GM18502 (cell line): ENCODE results near the gene RAD51D.
"Not testable (repeated sequence)": the region's sequence is repeated elsewhere in the genome, so short reads cannot be mapped to it uniquely, and the experiment has no call there.

Experiments
- ATAC-seq: cut with Tn5 transposase; IDR thresholded peaks from one replicate; pipeline ENCODE4 v1.9.1; 2021; ENCODE audit warnings: mild to moderate bottlenecking; ENCODE audit not compliant: unreplicated experiment, poor library complexity

The RAD51D gene

DNA sequence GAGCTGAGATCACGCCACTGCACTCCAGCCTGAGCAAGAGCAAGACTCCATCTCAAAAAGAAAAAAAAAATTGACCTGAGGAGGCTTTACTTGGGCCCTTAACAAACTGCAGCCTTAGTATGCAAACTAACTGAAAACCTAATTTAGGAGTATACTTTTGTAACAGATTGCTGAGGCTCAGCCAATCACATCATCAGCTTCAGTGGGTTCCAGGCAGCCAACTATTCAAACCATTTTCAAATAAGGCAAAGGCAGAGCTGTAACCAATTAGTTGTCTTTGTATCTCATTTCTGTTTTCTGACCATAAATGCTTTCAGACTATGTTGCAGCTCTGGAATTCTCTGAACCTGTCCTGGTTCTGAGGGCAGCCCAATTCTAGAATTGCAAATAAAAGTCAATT lies 23.9 kb downstream of the RAD51D start:
- ATAC-seq = no peak

DNA sequence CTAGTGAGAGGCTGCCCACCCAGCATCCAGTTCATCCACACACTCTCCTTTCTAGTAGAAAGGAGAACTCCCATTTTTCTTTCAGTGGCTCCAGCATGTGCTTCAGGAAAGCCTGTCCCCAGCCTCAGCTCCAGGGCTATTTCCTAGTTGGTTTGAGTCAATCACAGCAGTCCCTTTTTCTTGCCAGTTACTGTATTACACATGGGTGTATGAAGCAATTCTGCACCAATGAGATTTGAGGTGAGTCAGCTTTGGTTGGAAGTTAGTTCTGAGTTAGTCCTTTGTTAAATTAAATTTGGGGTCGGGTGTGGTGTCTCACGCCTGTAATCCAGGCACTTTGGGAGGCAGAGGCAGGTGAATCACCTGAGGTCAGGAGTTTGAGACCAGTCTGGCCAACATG lies 24.8 kb downstream of the RAD51D start:
- ATAC-seq = no peak

DNA sequence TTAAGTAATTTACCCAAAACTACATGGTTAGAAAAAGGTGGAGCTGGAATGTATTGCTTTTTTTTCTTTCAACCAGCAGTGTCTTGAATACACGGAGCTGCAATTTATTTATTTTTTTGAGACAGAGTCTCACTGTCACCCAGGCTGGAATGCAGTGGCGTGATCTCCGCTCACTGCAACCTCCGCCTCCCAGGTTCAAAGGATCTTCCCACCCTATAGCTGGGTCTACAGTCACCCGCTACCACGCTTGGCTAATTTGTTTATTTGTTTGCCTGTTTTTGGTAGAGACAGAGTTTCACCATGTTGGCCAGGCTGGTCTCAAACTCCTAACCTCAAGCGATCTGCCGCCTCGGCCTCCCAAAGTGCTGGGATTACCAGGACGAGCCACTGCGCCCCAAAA lies 29.0 kb downstream of the RAD51D start:
- not testable (repeated sequence) for ATAC-seq

DNA sequence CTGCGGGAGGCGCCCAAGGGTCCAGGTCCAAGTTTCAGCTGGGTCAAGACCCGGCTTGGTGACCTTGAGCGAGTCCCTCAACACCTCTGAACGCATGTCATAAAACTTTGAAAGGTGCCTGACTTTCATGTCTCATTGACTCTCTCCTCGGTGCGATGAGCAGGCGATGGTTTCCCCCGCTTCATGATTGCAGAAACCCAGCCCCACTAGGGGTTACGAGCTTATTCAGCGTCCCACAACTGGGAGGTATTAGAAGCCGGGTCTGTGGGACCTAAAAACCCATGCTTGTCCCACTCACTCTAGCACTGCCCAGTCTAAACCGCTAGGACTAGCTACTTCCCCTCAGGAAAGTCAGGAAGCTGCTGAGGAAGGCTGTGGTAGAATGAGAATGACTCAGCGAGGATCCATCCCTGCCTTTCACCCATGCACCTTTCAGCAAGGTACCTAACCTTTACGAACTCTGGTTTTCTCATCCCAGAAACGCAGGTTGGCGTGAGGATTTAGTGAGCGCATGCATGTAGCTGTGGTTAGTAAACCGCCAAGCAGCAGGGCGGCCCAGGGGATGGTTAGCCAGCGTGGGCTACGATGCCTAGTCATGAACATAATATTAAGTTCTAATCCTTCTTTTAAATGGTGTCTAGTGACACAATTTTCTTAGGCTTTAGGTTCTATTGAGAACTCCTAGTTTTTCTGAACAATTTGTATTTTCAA lies 29.9 kb downstream of the RAD51D start:
- ATAC-seq = peak; percentile 20

DNA sequence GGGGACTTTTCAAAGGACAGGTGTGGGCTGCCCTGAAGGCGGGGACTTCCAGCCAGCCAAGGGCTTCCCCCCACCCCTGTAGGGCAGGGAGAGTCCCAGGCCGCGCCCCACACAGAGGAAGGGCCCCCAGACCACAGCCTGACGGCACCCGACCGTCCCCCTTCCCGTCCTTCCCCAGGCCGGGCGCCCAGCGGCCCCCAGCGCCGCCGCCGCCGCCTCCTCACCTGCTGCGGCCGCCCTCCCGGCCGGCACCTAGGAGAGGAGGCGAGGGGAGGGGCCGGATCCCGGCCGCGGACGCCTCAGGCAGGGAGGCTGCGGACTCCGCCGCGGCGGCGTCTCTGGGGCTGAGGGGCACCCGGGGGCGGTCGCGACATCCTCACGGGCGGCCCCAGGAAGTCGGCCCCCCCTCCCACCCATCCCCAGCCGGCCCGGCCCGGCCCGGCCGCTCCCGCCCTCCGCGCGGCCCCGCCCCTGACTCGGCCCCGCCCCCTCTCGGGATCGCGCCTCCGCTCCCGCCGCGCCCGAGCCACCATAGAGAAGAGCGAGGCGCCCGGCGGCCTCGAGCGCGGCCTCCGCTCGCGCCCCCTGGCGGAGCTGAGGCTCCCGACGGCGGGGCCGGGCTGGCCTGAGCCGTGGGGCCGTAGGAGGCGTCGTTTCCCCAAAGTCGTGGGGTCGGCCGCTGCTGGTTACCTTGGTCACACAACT lies 30.6 kb downstream of the RAD51D start:
- ATAC-seq = peak; percentile 68

DNA sequence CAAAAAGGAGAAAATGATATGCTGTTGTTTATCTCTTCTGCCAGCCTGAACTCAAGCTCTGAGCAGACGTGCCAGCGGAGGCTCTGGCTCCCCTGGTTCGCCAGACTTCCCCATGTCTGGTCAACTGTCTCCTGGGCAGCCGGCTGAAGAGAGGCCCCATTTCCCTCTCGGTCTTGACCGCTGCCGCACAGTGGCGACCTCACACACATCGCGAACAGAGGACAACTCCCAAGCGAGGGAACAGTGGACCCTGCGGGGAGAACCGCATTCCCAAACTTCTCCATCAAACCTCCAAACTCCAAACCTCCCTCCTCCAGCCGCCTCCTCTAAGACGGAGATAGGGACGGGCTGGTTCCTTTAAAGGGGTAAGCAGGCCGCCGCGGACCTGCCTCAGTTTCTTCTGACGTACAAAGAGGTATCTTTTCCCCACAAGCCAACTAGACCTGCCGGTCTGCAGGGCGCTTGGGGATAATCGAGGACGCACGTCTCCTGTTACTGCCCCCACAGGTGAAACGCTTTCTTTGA lies 31.2 kb downstream of the RAD51D start:
- peak; percentile 9 for ATAC-seq

DNA sequence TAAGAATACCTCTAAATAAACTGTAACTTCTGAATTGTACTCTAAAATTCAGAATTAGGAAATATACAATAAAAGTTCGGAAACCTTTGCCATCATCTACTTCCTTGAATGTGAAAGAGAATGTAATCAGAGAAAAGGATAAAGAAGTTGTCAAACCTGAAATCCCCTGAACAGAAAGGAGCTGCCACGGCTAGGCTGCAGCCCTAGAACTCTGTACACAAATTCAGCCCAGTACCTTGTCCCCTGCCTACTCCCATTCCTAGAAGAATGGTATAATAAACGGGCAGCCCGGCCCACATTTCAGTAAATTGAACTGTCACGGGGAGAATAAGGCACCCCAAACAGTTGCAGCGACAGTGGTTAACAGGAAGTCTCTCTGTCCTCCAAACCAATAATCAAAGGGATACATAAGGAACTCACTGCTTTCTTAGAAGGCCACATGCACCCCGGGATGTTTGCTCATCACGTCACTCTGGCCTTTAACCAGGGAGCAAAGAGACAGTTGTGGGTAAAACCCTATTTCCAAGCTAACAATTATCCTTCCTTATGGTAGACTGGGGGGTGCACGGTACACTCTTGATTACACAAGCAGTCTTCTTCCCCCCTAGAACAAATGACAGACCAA lies 31.8 kb downstream of the RAD51D start:
- ATAC-seq = peak; percentile 5

DNA sequence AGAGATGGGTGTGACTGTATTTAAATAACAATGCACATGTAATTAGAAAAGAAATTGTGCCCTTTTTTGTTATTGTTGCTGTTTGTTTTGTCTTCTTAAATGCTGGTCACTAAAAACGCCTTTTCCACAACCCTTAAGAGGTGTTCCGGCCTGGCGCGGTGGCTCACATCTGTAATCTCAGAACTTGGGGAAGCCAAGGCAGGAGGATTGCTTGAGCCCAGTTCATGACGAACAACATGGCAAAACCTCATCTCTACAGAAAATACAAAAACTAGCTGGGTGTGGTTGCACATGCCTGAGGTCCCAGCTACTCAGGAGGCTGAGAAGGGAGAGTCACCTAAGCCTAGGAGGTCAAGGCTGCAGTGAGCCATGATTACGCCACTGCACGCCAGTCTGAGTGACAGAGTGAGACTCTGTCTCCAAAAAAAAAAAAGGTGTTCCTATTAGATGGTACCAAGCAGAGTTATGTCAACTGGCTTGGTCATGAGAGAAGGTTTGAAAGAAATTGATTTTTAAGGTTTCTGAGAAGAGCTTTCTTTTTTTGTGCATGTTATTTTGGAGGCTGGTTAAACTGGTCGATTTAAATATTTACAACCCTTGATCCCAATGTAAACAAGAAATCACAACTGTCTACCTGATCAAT lies 32.6 kb downstream of the RAD51D start:
- ATAC-seq = no peak

DNA sequence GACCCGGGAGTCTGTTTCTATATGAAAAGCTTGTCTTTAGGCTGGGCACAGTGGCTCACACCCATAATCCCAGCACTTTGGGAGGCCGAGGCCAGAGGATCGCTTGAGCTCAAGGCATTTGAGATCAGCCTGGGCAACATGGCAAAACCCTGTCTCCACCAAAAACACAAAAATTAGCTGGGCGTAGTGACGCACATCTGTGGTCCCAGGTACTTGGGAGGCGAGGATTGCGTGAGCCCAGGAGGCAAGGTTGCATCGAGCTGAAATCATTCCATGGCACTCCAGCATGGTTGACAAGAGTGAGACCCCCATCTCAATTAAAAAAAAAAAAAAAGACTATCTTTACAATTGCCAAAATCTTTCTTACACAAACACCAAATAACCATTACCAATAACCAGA lies 33.5 kb downstream of the RAD51D start:
- no peak for ATAC-seq

DNA sequence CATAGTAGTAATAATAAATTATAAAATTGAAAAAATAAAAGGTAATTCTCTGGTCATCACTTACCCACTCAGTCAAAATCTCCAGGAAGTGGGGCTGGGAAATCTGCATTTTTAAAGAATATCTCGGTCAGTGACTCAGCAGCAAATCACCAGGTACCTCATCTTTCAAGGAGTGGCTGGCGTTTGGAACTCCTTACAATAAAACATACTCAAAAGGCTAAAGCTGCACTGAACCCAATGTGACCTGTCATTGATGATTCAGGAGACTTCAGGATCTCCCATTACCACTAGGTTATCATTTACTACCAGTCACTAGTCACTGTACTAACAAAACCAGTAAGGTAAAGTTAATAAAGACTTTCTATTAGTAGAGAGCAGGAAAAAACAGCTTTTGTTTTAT lies 34.7 kb downstream of the RAD51D start:
- no peak for ATAC-seq

DNA sequence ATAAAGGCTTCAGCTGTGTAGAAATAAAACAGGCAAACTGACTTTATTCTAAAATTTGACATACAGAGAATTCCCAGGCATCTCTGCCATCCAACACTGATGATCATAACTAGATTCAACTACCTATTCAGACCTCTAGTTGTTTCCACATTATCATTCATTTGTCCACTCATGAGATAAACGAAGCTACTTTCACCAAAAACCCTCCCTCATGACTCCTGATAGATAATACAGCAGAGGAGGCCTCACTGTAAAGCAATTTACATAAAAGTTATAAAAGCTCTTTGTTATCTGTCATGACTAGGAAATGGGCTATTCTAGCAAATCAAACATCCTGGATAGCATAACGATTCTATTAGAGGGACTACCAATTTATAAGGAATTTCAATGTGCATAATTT lies 36.6 kb downstream of the RAD51D start:
- no peak for ATAC-seq

DNA sequence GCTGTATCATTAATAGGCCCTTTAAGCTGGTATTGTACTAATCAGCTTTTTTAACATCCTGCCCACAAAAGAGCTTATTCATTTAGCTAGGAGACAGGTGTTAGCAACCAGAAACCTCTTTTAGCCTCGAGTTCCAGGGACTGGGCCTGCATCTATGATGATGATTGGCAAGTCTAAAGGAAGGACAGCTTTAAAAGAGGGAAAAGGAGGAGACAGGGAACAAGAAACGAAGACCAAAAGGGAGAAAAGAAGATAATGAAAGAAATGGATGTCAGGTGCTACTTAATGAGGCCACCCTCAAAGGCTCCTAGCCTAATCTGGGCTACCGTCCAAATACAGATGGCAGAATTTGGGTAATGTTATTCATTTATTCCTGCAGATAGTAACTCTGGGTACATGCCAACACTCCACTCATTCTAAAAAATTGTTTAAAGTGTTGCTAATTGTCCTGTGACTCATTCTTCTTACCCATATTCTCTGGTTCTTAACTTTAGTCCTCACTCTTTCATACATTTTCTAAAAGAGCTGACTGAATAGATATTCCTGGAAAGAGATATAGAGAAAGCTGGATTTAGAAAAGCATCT lies 37.5 kb downstream of the RAD51D start:
- ATAC-seq = no peak

DNA sequence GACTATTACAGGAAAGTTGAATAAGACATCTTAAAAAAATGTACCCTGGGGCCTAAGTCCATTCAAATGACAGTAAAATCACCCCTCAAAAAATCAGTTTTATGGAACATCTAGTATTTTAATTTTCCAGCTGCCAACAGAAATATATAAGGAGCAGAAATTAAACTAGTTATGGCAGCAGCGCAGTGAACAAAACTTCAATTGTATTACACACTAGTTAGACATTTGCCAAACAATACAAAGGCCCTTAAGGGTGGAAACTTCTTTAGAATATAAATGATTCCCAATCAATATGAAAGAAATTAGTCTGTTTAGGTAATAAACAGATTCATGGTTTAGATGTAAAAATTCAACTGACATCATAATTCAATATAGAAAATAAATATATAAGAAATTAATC lies 38.0 kb downstream of the RAD51D start:
- no peak for ATAC-seq

DNA sequence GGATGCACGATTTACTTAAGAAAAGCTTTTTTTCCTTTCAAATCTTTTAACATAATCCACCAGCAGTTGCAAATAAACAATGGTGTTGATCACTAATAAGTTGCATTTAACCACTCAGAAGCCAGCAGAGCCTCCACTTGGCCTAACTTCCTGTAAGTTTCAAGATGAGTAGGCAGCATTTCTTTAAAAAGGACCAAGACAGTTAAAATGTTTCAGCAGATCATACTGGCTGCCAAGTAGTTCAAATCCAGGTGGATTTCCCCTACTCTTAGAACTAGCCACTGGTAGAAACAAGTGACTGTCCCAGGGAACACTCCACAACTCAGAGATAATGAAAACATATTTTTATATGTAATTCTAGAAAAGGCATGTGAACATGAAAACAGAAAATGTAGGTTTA lies 39.1 kb downstream of the RAD51D start:
- ATAC-seq = peak; percentile 49

DNA sequence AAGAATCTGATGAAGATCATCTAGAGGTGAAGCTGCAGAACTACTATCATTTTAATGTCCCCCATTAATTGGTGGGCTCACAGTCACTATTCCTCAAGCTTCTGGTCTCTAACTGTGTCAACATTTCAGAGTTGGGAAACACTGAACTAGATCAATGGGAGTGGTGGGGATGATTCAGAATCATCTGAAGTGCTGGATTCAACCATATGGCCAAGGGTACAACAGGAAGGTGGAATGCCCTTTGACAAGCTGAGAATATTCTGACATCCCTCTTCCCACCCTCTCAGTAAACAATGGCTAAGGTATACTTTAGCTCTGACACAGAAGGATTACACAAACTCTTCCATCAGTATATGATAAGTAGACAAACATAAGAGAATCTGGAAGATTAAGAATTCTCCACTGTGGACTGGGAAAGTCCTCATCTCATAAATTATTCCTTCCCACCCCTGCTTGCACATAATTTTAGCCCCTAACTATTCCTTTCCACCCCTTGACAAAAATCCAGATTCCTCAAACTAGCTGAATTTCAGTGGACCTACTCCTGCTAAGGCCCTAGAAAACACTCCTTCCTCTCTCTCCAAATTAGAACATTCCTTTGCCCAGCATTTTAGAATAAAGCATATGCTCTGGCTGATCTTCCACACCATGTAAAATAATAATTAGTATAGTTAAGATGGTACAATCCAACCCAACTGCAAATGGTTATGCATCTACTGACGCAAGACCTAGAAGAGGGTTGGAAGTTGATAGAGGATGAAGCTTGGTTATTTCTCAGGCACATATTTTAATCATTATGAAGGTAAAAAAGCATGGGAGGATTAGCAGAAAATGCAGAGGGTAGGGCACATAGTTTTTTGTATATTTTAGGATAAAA lies 39.9 kb downstream of the RAD51D start:
- no peak for ATAC-seq

DNA sequence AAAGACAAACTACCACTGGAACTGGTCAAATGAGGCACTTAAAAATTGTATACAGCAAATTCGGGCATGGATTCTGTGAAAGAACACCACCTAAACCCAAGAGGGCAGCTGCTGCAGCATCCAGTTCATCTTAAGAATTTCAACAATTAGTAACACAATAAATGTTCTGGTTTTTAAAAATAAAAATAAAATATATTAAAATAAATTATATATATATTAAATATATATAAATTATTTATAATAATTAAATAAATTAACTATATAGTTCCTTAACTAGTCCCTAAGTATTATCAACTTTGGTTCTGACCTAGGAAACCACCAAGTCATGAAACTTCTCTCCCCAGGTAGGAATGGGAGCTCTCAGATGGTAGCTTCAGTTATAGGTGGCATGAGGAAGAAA lies 42.8 kb downstream of the RAD51D start:
- no peak for ATAC-seq

DNA sequence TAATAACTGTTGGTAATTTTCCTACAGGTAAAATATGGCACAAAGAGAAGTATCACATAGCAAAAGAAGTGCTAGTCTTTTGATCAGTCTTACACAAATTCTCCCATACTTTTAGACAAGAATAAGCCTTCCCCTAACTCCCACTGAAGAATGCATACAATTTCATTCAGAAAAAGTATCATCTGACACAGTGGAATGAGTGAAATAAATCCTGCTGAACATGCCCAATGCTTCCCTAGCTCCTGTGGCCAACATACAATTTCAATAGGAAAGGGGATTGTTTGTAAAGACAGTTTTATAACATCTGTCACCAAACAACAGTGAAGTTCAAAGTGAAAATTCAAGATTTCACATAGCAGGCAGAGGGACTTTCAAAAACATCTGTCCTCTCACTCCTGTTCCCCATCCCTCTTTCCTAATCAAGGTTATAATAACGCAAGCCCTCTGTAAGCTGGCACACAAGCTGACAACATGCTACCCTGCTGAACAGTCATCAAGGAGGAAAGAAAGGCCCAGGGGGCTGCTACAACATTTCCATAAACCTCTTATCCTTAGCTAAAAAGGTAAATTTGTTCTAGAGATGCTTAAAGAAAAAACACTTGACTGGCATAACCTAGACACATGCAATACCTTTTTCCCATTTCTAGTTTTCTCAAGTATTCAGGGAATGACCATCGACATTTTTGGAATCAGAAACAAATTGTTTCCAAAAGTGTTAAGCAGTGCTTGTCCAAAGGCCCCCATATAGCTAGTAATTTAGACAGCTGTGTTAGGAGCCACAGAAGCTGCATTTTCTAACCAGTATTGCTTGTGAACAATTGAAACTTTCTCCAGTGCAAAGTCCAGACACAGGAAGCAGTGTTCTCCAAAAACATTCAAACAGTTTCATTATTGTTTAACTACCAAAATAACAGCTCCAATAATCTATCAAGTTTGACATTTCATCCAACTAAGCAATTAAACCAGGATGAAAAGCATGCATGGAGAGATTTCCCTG lies 44.7 kb downstream of the RAD51D start:
- no peak for ATAC-seq

DNA sequence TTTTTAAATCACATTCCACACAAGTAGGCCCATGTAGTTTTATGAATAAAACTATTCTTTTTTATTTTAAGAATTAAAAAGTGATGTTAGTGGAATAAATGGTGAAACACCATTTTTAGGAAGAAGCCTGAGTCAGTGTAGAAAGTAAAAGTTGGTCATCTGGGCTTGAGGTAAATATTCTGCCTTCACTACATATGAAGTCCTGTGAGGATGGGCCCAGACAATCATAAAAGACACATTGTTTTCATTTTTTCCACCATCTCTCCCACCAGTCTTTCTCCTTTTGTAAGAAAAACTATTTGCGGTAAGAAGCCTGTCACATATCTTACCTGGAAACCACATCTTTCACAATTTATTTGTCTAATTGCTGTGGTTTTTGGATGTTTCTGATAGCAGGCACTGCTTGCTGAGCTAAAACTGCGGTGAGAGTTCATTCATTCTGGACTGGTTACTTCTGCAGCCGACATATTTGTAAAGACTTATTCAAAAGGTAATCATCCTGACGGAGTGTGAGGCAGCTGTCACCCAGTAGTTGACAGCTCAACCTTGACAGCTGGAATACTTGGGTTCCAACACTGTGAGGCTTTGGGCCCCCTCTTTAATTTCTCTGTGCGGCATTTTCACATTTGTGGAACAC lies 45.6 kb downstream of the RAD51D start:
- ATAC-seq = no peak
